ENCODE results near the gene PCDHGA7. TPM values are rescaled to one million over a fixed set of nuclear protein-coding genes. Genes with fewer than 3 reads are reported as not detected.
A peak's percentile ranks its signal among the peaks of the same experiment; 100 is the strongest.
"Not testable (repeated sequence)": the region's sequence is repeated elsewhere in the genome, so short reads cannot be mapped to it uniquely, and the experiment has no call there.

The PCDHGA7 gene
- total and polyA plus RNA-seq, 2 donors (not counting 1 experiment from before 2014, with no cell fraction given), result 0.49 to 1.8 TPM

DNA sequence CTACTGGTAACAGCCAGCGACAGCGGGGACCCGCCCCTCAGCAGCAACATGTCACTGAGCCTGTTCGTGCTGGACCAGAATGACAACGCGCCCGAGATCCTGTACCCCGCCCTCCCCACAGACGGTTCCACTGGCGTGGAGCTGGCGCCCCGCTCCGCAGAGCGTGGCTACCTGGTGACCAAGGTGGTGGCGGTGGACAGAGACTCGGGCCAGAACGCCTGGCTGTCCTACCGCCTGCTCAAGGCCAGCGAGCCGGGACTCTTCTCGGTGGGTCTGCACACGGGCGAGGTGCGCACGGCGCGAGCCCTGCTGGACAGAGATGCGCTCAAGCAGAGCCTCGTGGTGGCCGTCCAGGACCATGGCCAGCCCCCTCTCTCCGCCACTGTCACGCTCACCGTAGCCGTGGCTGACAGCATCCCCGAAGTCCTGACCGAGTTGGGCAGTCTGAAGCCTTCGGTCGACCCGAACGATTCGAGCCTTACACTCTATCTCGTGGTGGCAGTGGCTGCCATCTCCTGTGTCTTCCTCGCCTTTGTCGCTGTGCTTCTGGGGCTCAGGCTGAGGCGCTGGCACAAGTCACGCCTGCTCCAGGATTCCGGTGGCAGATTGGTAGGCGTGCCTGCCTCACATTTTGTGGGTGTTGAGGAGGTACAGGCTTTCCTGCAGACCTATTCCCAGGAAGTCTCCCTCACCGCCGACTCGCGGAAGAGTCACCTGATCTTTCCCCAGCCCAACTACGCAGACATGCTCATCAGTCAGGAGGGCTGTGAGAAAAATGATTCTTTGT is 12.1 kb downstream of the PCDHGA7 start:
- H3K4me2 ChIP-seq (replicated peaks; ENCODE audit: low read depth, low read length, poor library complexity, severe bottlenecking); ATAC-seq (ENCODE audit: low read depth); H3K36me3 ChIP-seq (replicated peaks in 1 of 2; ENCODE audit: control extremely low read depth in 1 of 2, control insufficient read depth in 1 of 2, extremely low read depth in 1 of 2, insufficient read depth in 2 of 2, low read length in 1 of 2); H3K27ac ChIP-seq (ENCODE audit: low read length in 2 of 2); POLR2A ChIA-PET; intact Hi-C loops (cut with micrococcal nuclease); H3K4me3 Mint-ChIP-seq; H3K4me1 ChIP-seq (ENCODE audit: control insufficient read depth in 2 of 2, insufficient read depth in 2 of 2, low read length in 2 of 2); H4K20me1 ChIP-seq (ENCODE audit: control insufficient read depth, insufficient read depth, low read length, poor library complexity, severe bottlenecking); H2AFZ ChIP-seq (ENCODE audit: insufficient read depth, low read depth, low read length, poor library complexity, severe bottlenecking); H3K79me2 ChIP-seq (ENCODE audit: control insufficient read depth, insufficient read depth, low read length); H3K9ac ChIP-seq (ENCODE audit: low read length); H3K27ac Mint-ChIP-seq; H3K4me3 ChIP-seq (ENCODE audit: control extremely low read depth in 1 of 5, extremely low read depth in 1 of 5, insufficient read depth in 1 of 5, low read depth in 2 of 5, low read length in 4 of 5); DNase-seq; H3K4me1 Mint-ChIP-seq: not testable (repeated sequence)
- peaks cover 13% of the 10 kb centered on the region for H3K9me3 Mint-ChIP-seq (ENCODE audit: insufficient read depth)
- WGBS (ENCODE audit: insufficient coverage), result 49% methylated on average over 22 of the region's 53 CpGs
- H3K27me3 Mint-ChIP-seq, result peaks cover 56% of the 10 kb centered on the region
- Histone ChIP-seq H3K9me3 (ENCODE audit: control extremely low read depth in 1 of 3, control insufficient read depth in 2 of 3, insufficient read depth in 1 of 3, low read length in 2 of 3) (peaks cover 0 to 54% (median 37%) of the 10 kb centered on the region in 3 donors), H3K27me3 (replicated peaks in 1 of 4; ENCODE audit: control extremely low read depth in 1 of 4, control insufficient read depth in 3 of 4, insufficient read depth in 4 of 4, low read length in 3 of 4) (peaks cover 0 to 62% (median 38%) of the 10 kb centered on the region in 4 experiments)
- CTCF ChIA-PET, result interaction anchor here (1.5 kb wide), 1 partner anchor 169 kb away, joined by 5 read pairs; no protein-coding TSS in a partner anchor

DNA sequence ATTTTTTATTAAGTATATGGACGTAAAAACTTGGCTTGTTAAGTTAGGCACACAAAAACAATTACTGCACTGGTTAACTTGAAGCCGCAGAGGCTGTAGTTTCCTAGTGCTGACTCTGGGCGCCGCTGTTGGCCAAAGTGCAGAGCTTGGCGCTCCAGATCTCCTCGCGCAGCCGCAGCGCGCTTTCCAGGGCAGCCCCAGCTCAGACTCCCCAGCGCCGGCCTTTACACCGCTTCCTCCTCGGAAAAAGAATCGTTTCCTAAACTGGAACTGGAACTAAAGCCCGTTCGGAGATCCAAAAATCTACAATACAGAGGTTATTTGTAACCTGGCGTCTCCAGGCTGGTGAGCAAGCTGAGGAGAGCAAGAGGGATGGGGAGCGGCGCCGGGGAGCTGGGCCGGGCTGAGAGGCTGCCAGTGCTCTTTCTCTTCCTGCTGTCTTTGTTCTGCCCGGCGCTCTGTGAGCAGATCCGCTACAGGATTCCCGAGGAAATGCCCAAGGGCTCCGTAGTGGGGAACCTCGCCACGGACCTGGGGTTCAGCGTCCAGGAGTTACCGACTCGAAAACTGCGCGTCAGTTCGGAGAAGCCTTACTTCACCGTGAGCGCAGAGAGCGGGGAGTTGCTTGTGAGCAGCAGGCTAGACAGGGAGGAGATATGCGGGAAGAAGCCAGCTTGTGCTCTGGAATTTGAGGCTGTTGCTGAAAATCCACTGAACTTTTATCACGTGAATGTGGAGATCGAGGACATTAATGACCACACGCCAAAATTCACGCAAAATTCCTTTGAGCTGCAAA is 15.4 kb downstream of the PCDHGA7 start, which contains the start of gene PCDHGB5:
Gene PCDHGB5 (plus strand): TSS at position 192 of the 796 bp plus-strand sequence. CDS start 181 bp downstream, at position 373.
- CTCF ChIA-PET, result interaction anchor here (0.6 to 1.8 kb wide), 6 partner anchors 16 to 1201 kb away, joined by 3 to 7 read pairs (median 4); partner anchors contain the start of gene PCDHGA12
- H3K4me3 Mint-ChIP-seq, result peak within 1 kb of the TSS; percentile 73
- H3K9ac ChIP-seq (ENCODE audit: low read length); POLR2A ChIA-PET; H3K36me3 ChIP-seq (replicated peaks in 1 of 2; ENCODE audit: control extremely low read depth in 1 of 2, control insufficient read depth in 1 of 2, extremely low read depth in 1 of 2, insufficient read depth in 2 of 2, low read length in 1 of 2); H3K27ac ChIP-seq (ENCODE audit: low read length in 2 of 2); H3K4me1 Mint-ChIP-seq; H2AFZ ChIP-seq (ENCODE audit: insufficient read depth, low read depth, low read length, poor library complexity, severe bottlenecking); H3K79me2 ChIP-seq (ENCODE audit: control insufficient read depth, insufficient read depth, low read length); H4K20me1 ChIP-seq (ENCODE audit: control insufficient read depth, insufficient read depth, low read length, poor library complexity, severe bottlenecking); intact Hi-C loops (cut with micrococcal nuclease); H3K4me2 ChIP-seq (replicated peaks; ENCODE audit: low read depth, low read length, poor library complexity, severe bottlenecking); H3K4me1 ChIP-seq (ENCODE audit: control insufficient read depth in 2 of 2, insufficient read depth in 2 of 2, low read length in 2 of 2); H3K27ac Mint-ChIP-seq: not testable (repeated sequence)
- TF ChIP-seq, protein P1, sequence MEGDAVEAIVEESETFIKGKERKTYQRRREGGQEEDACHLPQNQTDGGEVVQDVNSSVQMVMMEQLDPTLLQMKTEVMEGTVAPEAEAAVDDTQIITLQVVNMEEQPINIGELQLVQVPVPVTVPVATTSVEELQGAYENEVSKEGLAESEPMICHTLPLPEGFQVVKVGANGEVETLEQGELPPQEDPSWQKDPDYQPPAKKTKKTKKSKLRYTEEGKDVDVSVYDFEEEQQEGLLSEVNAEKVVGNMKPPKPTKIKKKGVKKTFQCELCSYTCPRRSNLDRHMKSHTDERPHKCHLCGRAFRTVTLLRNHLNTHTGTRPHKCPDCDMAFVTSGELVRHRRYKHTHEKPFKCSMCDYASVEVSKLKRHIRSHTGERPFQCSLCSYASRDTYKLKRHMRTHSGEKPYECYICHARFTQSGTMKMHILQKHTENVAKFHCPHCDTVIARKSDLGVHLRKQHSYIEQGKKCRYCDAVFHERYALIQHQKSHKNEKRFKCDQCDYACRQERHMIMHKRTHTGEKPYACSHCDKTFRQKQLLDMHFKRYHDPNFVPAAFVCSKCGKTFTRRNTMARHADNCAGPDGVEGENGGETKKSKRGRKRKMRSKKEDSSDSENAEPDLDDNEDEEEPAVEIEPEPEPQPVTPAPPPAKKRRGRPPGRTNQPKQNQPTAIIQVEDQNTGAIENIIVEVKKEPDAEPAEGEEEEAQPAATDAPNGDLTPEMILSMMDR (IDR thresholded peaks at IDR 0.05), result peak; percentile 35
- H3K27me3 Mint-ChIP-seq, result peaks cover 49% of the 10 kb centered on the region
- DNase-seq (peak; percentile 43), ATAC-seq (ENCODE audit: low read depth) (peak; percentile 87)
- Histone ChIP-seq H3K27me3 (replicated peaks in 1 of 4; ENCODE audit: control extremely low read depth in 1 of 4, control insufficient read depth in 3 of 4, insufficient read depth in 4 of 4, low read length in 3 of 4) (peaks cover 0 to 52% (median 35%) of the 10 kb centered on the region in 4 experiments), H3K9me3 (ENCODE audit: control extremely low read depth in 1 of 3, control insufficient read depth in 2 of 3, insufficient read depth in 1 of 3, low read length in 2 of 3) (peaks cover 0 to 52% (median 29%) of the 10 kb centered on the region in 3 donors), H3K4me3 (ENCODE audit: control extremely low read depth in 1 of 5, extremely low read depth in 1 of 5, insufficient read depth in 1 of 5, low read depth in 2 of 5, low read length in 4 of 5) (peak within 1 kb of the TSS in 1 of 5 experiments; percentile 36)
- WGBS (ENCODE audit: insufficient coverage), result 16% methylated on average over 15 of the region's 43 CpGs
- H3K9me3 Mint-ChIP-seq (ENCODE audit: insufficient read depth), result peaks cover 15% of the 10 kb centered on the region

Measured in B cell (primary cell).